ENCODE measurements around the gene POFUT2.

GRCh38 chr21:45264146-45264911 lies 23.4 kb downstream of the POFUT2 start:
- TF ChIP-seq CTCF (conservative IDR thresholded peaks at IDR 0.05; ENCODE audit: low read depth, low read length) (no peak), EZH2phosphoT487 (IDR thresholded peaks at IDR 0.05; ENCODE audit: borderline replicate concordance, low read length) (no peak)

All from PC-3 (cell line).